ENCODE results near the gene CDKAL1.

The CDKAL1 gene

DNA sequence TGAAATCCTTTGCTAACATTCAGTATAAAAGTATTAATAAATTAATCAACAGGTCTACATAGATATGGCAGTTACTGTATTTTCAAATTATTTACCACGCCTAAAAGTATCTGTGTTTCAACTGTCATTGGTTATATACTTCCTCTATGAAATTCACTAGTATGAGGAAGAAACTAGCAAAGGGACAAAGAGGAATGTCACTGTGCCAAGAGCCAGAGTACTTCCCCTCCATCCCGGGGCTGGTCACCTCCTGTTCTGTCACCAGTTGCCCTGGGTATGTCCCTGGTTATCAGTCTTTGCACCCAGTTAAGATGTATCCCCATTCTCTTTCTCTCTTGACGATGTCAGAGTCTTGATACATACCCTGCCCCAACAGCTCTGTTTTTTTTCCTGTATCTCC is 582.5 kb downstream of the CDKAL1 start:
- TF ChIP-seq SIN3A (IDR thresholded peaks at IDR 0.05; ENCODE audit: borderline replicate concordance, insufficient read depth, low read length) (no peak), POLR2AphosphoS5 (IDR thresholded peaks at IDR 0.05; ENCODE audit: low read depth, low read length) (no peak)

DNA sequence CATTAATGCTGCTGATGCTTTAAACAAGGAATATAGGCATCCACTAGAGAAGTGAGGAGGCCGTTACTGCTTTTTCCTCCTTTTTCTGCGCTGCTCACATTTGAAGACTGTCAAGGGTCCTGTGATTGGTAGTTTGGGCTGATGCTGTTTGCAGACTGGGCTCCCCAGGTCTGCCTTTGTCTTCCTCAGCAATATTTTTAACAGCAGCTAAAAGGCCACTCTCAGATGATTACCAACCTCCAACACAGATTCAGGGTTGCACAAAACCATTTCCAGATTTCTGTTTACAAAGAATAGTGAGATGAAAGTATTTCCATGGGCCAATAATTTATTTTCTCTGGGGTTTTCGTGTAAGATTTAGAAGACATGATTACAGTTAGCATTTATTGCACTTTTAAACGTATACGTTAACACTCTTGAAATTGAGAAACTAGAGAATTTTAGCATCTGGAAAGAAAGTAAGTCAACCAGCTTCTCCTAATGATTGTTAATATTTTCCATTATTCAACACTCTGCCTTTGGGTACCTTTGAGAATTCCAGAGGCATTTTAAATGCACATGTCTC is 584.0 kb downstream of the CDKAL1 start:
- no peak for TF ChIP-seq FOXP2 (optimal IDR thresholded peaks at IDR 0.05; ENCODE audit: borderline replicate concordance, extremely low read depth, extremely low read length, insufficient read depth)
- TF ChIP-seq, protein P1, sequence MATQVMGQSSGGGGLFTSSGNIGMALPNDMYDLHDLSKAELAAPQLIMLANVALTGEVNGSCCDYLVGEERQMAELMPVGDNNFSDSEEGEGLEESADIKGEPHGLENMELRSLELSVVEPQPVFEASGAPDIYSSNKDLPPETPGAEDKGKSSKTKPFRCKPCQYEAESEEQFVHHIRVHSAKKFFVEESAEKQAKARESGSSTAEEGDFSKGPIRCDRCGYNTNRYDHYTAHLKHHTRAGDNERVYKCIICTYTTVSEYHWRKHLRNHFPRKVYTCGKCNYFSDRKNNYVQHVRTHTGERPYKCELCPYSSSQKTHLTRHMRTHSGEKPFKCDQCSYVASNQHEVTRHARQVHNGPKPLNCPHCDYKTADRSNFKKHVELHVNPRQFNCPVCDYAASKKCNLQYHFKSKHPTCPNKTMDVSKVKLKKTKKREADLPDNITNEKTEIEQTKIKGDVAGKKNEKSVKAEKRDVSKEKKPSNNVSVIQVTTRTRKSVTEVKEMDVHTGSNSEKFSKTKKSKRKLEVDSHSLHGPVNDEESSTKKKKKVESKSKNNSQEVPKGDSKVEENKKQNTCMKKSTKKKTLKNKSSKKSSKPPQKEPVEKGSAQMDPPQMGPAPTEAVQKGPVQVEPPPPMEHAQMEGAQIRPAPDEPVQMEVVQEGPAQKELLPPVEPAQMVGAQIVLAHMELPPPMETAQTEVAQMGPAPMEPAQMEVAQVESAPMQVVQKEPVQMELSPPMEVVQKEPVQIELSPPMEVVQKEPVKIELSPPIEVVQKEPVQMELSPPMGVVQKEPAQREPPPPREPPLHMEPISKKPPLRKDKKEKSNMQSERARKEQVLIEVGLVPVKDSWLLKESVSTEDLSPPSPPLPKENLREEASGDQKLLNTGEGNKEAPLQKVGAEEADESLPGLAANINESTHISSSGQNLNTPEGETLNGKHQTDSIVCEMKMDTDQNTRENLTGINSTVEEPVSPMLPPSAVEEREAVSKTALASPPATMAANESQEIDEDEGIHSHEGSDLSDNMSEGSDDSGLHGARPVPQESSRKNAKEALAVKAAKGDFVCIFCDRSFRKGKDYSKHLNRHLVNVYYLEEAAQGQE (IDR thresholded peaks at IDR 0.05; ENCODE audit: insufficient read depth in 1 of 2, low read depth in 2 of 2, low read length in 2 of 2), result no peak
- TF ChIP-seq POLR2AphosphoS5 (IDR thresholded peaks at IDR 0.05; ENCODE audit: low read depth, low read length), result no peak
- TF ChIP-seq TAF1 (IDR thresholded peaks at IDR 0.05; ENCODE audit: borderline replicate concordance, insufficient read depth, low read length), result no peak
- no peak for TF ChIP-seq SIN3A (IDR thresholded peaks at IDR 0.05; ENCODE audit: borderline replicate concordance, insufficient read depth, low read length)

DNA sequence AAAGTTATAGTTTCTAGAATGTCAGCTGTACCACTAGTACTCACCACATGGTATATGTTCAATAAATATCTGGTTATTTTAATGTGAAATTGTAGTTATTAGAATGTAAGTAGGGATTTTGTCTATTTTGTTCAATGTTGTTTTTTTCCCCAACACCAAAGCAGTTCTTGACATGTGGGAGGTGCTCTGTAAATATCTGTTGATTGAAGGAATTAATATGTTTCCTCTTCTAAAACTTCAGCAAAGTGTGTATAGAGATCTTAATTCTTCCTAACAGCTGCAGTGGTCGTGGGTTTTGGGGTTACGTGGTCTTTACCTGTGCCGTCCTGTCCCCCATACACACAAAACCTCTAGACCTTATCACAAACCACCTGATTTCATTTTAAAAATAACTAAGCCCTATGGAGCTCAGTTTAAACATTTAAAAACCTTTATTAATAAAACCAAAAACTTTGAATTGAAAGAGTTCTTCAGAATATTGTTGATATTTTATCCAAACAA is 587.4 kb downstream of the CDKAL1 start:
- TF ChIP-seq POLR2AphosphoS5 (IDR thresholded peaks at IDR 0.05; ENCODE audit: low read depth, low read length), result no peak
- TF ChIP-seq, protein P1 (IDR thresholded peaks at IDR 0.05; ENCODE audit: insufficient read depth in 1 of 2, low read depth in 2 of 2, low read length in 2 of 2), result no peak
- TF ChIP-seq TAF1 (IDR thresholded peaks at IDR 0.05; ENCODE audit: borderline replicate concordance, insufficient read depth, low read length), result no peak

DNA sequence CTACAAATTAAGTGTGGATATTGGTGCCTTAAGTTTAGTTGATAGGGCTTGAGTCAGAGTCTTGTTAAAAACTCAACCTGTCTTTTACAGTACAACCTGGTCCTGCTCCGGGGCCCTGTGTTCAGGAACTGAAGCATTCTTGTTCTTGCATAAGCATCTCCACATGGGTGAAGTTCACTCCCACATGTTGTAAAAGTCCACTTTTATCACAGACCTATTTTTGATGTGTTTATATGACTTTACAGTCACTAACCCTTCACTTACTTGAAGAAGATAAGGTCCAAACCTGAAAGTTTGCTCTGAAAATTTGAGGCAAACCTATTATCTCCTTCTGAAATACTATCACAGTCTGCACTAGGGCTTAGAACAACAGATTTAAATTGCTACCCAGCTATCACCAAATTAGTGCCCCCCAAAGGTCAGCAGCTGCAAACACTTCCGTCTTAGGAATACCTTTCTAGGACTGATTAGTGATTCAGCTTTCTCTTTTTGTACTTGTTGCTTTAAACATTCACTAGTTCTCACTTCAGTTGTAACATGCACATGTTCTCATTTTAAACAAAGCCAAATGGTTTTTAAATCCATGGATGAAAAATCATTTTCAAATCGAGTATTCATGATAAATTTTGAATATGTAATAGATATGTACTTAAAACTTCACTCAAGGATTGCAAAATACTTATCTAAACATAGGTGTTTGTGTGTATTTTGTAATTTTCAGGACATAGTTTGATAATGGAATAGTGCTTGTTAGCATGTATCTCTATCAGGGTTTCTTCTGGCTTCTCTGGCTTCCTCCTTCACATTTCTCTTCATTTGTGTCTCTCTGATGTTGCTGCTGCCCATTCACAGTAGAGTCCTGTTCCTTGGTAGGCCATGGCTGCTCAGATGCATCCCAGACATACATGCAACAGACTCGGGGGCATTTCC is 589.5 kb downstream of the CDKAL1 start:
- no peak for TF ChIP-seq SIN3A (IDR thresholded peaks at IDR 0.05; ENCODE audit: borderline replicate concordance, insufficient read depth, low read length)
- TF ChIP-seq POLR2AphosphoS5 (IDR thresholded peaks at IDR 0.05; ENCODE audit: low read depth, low read length), result no peak
- TF ChIP-seq TAF1 (IDR thresholded peaks at IDR 0.05; ENCODE audit: borderline replicate concordance, insufficient read depth, low read length), result no peak
- TF ChIP-seq FOXP2 (optimal IDR thresholded peaks at IDR 0.05; ENCODE audit: borderline replicate concordance, extremely low read depth, extremely low read length, insufficient read depth), result no peak
- TF ChIP-seq, protein P1 (IDR thresholded peaks at IDR 0.05; ENCODE audit: insufficient read depth in 1 of 2, low read depth in 2 of 2, low read length in 2 of 2), result no peak

DNA sequence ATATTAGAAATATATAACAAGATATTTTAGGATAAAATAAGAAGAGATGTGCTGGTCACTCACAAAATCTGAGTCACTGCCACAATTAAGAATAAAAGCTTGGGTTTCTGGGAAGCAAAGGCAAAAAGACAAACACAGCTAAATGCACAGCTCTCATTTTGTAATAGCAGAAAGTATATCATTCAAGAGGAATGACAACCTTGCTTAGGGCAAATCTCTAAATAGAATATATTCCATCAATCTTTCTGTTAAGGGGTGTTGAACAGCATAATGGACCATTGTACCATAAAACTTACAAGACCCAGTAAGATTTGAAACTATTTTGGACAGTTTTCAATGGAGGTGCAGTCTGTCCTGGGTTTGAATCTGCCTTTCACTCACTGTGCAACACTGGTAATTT is 594.3 kb downstream of the CDKAL1 start:
- TF ChIP-seq SIN3A (IDR thresholded peaks at IDR 0.05; ENCODE audit: borderline replicate concordance, insufficient read depth, low read length), result no peak
- TF ChIP-seq, protein P1 (IDR thresholded peaks at IDR 0.05; ENCODE audit: insufficient read depth in 1 of 2, low read depth in 2 of 2, low read length in 2 of 2), result no peak
- no peak for TF ChIP-seq POLR2AphosphoS5 (IDR thresholded peaks at IDR 0.05; ENCODE audit: low read depth, low read length)
- TF ChIP-seq FOXP2 (optimal IDR thresholded peaks at IDR 0.05; ENCODE audit: borderline replicate concordance, extremely low read depth, extremely low read length, insufficient read depth), result no peak
- TF ChIP-seq TAF1 (IDR thresholded peaks at IDR 0.05; ENCODE audit: borderline replicate concordance, insufficient read depth, low read length), result no peak
